Measurements from ENCODE around the gene GRK7. TPM values are rescaled to one million over a fixed set of nuclear protein-coding genes. Genes with fewer than 3 reads are reported as not detected.

The GRK7 gene
- total RNA-seq (not detected), polyA plus RNA-seq (under 1 TPM in 2 of 3 donors, not detected in 1; under 0.01 to 0.06 TPM)

GRCh38 chr3:141763088-141763750, at the start of gene GRK7:
Gene GRK7 (plus strand): TSS chr3:141763408. CDS start chr3:141778285, 14,877 bp downstream.
- Histone ChIP-seq H3K9me3 (no peaks in the 10 kb centered on the region), H3K27me3 (no peaks in the 10 kb centered on the region), H3K27ac (no peak within 1 kb of the TSS), H3K4me3 (no peak within 1 kb of the TSS), H3K4me1 (no peaks in the 10 kb centered on the region), H3K36me3 (no peaks in the 10 kb centered on the region)
- TF ChIP-seq CTCF (IDR thresholded peaks at IDR 0.05) (no peak), POLR2AphosphoS5 (IDR thresholded peaks at IDR 0.05) (no peak), POLR2A (IDR thresholded peaks at IDR 0.05) (no peak), EP300 (IDR thresholded peaks at IDR 0.05) (no peak)
- no peak for DNase-seq
- 55 to 89% methylated on average over 9 of the region's 9 CpGs for WGBS, 2 donors
- intact Hi-C loops (cut with DNase I), result no loop called here

GRCh38 chr3:141714671-141715070, 48.5 kb upstream of the GRK7 start:
- no peak for TF ChIP-seq POLR2AphosphoS5 (IDR thresholded peaks at IDR 0.05)
- TF ChIP-seq POLR2A (IDR thresholded peaks at IDR 0.05), result no peak
- TF ChIP-seq CTCF (IDR thresholded peaks at IDR 0.05), result no peak
- no peak for TF ChIP-seq EP300 (IDR thresholded peaks at IDR 0.05)
- 72 to 90% methylated on average over 1 of the region's 1 CpG for WGBS, 2 donors
- intact Hi-C loops (cut with DNase I), result no loop called here

GRCh38 chr3:141722081-141722480, 41.1 kb upstream of the GRK7 start:
- Histone ChIP-seq H3K9me3 (no peaks in the 10 kb centered on the region), H3K4me1 (no peaks in the 10 kb centered on the region), H3K27ac (no peak overlapping the region), H3K4me3 (no peak overlapping the region), H3K27me3 (no peaks in the 10 kb centered on the region), H3K36me3 (no peaks in the 10 kb centered on the region)
- TF ChIP-seq POLR2A (IDR thresholded peaks at IDR 0.05) (no peak), POLR2AphosphoS5 (IDR thresholded peaks at IDR 0.05) (no peak), EP300 (IDR thresholded peaks at IDR 0.05) (no peak), CTCF (IDR thresholded peaks at IDR 0.05) (no peak)
- intact Hi-C loops (cut with DNase I), result no loop called here
- 90 to 94% methylated on average over 2 of the region's 2 CpGs for WGBS, 2 donors
- no peak for DNase-seq

More at GRCh38 chr3:141714671-141715070, 48.5 kb upstream of the GRK7 start:
- Histone ChIP-seq H3K4me1 (no peaks in the 10 kb centered on the region), H3K4me3 (no peak overlapping the region), H3K27ac (no peak overlapping the region), H3K27me3 (no peaks in the 10 kb centered on the region), H3K9me3 (peaks cover 0 to 5% (median 0%) of the 10 kb centered on the region in 4 donors), H3K36me3 (no peaks in the 10 kb centered on the region)
- DNase-seq, result no peak

GRCh38 chr3:141722648-141723047, 40.6 kb upstream of the GRK7 start:
- no peaks in the 10 kb centered on the region for H3K27me3 ChIP-seq
- intact Hi-C loops (cut with DNase I), result no loop called here
- no peak overlapping the region for H3K27ac ChIP-seq
- DNase-seq, result no peak
- no peaks in the 10 kb centered on the region for H3K9me3 ChIP-seq
- H3K36me3 ChIP-seq, result no peaks in the 10 kb centered on the region
- TF ChIP-seq POLR2A (IDR thresholded peaks at IDR 0.05) (no peak), POLR2AphosphoS5 (IDR thresholded peaks at IDR 0.05) (no peak), CTCF (IDR thresholded peaks at IDR 0.05) (no peak), EP300 (IDR thresholded peaks at IDR 0.05) (no peak)
- H3K4me3 ChIP-seq, result no peak overlapping the region
- 85 to 87% methylated on average over 2 of the region's 2 CpGs for WGBS, 2 donors
- no peaks in the 10 kb centered on the region for H3K4me1 ChIP-seq

GRCh38 chr3:141723255-141723654, 40.0 kb upstream of the GRK7 start:
- intact Hi-C loops (cut with DNase I), result no loop called here
- H3K27ac ChIP-seq, result no peak overlapping the region
- H3K27me3 ChIP-seq, result no peaks in the 10 kb centered on the region
- DNase-seq, result no peak
- TF ChIP-seq POLR2A (IDR thresholded peaks at IDR 0.05) (no peak), CTCF (IDR thresholded peaks at IDR 0.05) (no peak), EP300 (IDR thresholded peaks at IDR 0.05) (no peak), POLR2AphosphoS5 (IDR thresholded peaks at IDR 0.05) (no peak)
- no peaks in the 10 kb centered on the region for H3K9me3 ChIP-seq
- no peaks in the 10 kb centered on the region for H3K36me3 ChIP-seq
- no peaks in the 10 kb centered on the region for H3K4me1 ChIP-seq
- no peak overlapping the region for H3K4me3 ChIP-seq
